ENCODE data around the gene PIGC. TPM values are rescaled to one million over a fixed set of nuclear protein-coding genes. Genes with fewer than 3 reads are reported as not detected.

The PIGC gene
- total and polyA plus RNA-seq, 2 experiments from 2014 or later = 27.8 to 32.7 TPM

- Histone ChIP-seq H3K79me2 (ENCODE audit: insufficient read depth) (no peaks in the 10 kb centered on the region), H3K9me2 (ENCODE audit: insufficient read depth) (no peaks in the 10 kb centered on the region), H3K4me2 (ENCODE audit: unreplicated experiment) (no peak overlapping the region), H3K36me3 (ENCODE audit: low read depth) (no peaks in the 10 kb centered on the region), H3K27ac (no peak overlapping the region), H3K9ac (no peak overlapping the region), H3K9me3 (ENCODE audit: low read depth) (no peaks in the 10 kb centered on the region), H3K27me3 (replicated peaks; ENCODE audit: insufficient read depth) (no peaks in the 10 kb centered on the region), H3K4me1 (ENCODE audit: insufficient read depth) (peaks cover 14% of the 10 kb centered on the region), H2AFZ (no peak overlapping the region), H4K20me1 (ENCODE audit: insufficient read depth) (no peaks in the 10 kb centered on the region), H3K4me3 (no peak overlapping the region), H3F3A (ENCODE audit: insufficient read depth) (0 out of 2 replicates have a peak, but pooled peaks cover 6% of the 10 kb centered on the region)
- DNase-seq = no peak
- TF ChIP-seq EZH2phosphoT487 (IDR thresholded peaks at IDR 0.05; ENCODE audit: insufficient read depth, low read depth) = no peak
- no peak for TF ChIP-seq EZH2 (IDR thresholded peaks at IDR 0.05; ENCODE audit: insufficient read depth, poor library complexity, severe bottlenecking)
- in situ Hi-C loops (cut with MboI) = loop anchor here (10.0 kb wide), 1 partner anchor 272 kb away; no protein-coding TSS in a partner anchor
- WGBS, 2 experiments (ENCODE audit: low coverage in 1 of 2, low lambda C conversion rate in 2 of 2, missing lambda C conversion rate in 2 of 2) = 57 to 64% methylated on average over 7 of the region's 7 CpGs
Measured at GRCh38 chr1:172452536-172453152, 8.8 kb upstream of the PIGC start.

- no peaks in the 10 kb centered on the region for H3K27me3 ChIP-seq (replicated peaks; ENCODE audit: insufficient read depth)
- peak; percentile 54 for DNase-seq
- H3K4me3 ChIP-seq = no peak overlapping the region
- no peak for TF ChIP-seq EZH2 (IDR thresholded peaks at IDR 0.05; ENCODE audit: insufficient read depth, poor library complexity, severe bottlenecking)
- no peak for TF ChIP-seq EZH2phosphoT487 (IDR thresholded peaks at IDR 0.05; ENCODE audit: insufficient read depth, low read depth)
- H3K9me3 ChIP-seq (ENCODE audit: low read depth) = no peaks in the 10 kb centered on the region
- no peaks in the 10 kb centered on the region for H4K20me1 ChIP-seq (ENCODE audit: insufficient read depth)
- no peak overlapping the region; the same call in none of the 2 replicates for H2AFZ ChIP-seq
- no peaks in the 10 kb centered on the region for H3K79me2 ChIP-seq (ENCODE audit: insufficient read depth)
- H3F3A ChIP-seq (ENCODE audit: insufficient read depth) = 0 out of 2 replicates have a peak, but pooled peaks cover 6% of the 10 kb centered on the region
- peak overlapping the region; percentile 20 for H3K4me2 ChIP-seq (ENCODE audit: unreplicated experiment)
- 60 to 63% methylated on average over 2 of the region's 2 CpGs for WGBS, 2 experiments (ENCODE audit: low coverage in 1 of 2, low lambda C conversion rate in 2 of 2, missing lambda C conversion rate in 2 of 2)
- no peaks in the 10 kb centered on the region for H3K9me2 ChIP-seq (ENCODE audit: insufficient read depth)
- H3K36me3 ChIP-seq (ENCODE audit: low read depth) = no peaks in the 10 kb centered on the region
- H3K4me1 ChIP-seq (ENCODE audit: insufficient read depth) = peaks cover 14% of the 10 kb centered on the region
- H3K9ac ChIP-seq = no peak overlapping the region
- in situ Hi-C loops (cut with MboI) = loop anchor here (10.0 kb wide), 1 partner anchor 274 kb away; no protein-coding TSS in a partner anchor
- H3K27ac ChIP-seq = no peak overlapping the region
Measured at GRCh38 chr1:172451002-172451443, 7.2 kb upstream of the PIGC start.

GRCh38 chr1:172450524-172450885 lies 6.6 kb upstream of the PIGC start:
- Histone ChIP-seq H3K9ac (no peak overlapping the region), H3K4me2 (ENCODE audit: unreplicated experiment) (no peak overlapping the region), H3K27ac (no peak overlapping the region), H3F3A (ENCODE audit: insufficient read depth) (0 out of 2 replicates have a peak, but pooled peaks cover 6% of the 10 kb centered on the region), H3K4me3 (no peak overlapping the region), H3K27me3 (replicated peaks; ENCODE audit: insufficient read depth) (no peaks in the 10 kb centered on the region), H2AFZ (peak overlapping the region; percentile 89), H4K20me1 (ENCODE audit: insufficient read depth) (no peaks in the 10 kb centered on the region), H3K36me3 (ENCODE audit: low read depth) (no peaks in the 10 kb centered on the region), H3K4me1 (ENCODE audit: insufficient read depth) (peaks cover 14% of the 10 kb centered on the region), H3K79me2 (ENCODE audit: insufficient read depth) (no peaks in the 10 kb centered on the region), H3K9me2 (ENCODE audit: insufficient read depth) (no peaks in the 10 kb centered on the region), H3K9me3 (ENCODE audit: low read depth) (no peaks in the 10 kb centered on the region)
- TF ChIP-seq EZH2phosphoT487 (IDR thresholded peaks at IDR 0.05; ENCODE audit: insufficient read depth, low read depth) (no peak), EZH2 (IDR thresholded peaks at IDR 0.05; ENCODE audit: insufficient read depth, poor library complexity, severe bottlenecking) (no peak)
- DNase-seq = no peak
- in situ Hi-C loops (cut with MboI) = loop anchor here (10.0 kb wide), 1 partner anchor 274 kb away; no protein-coding TSS in a partner anchor
- 39 to 56% methylated on average over 6 to 7 of the region's 7 CpGs for WGBS, 2 experiments (ENCODE audit: low coverage in 1 of 2, low lambda C conversion rate in 2 of 2, missing lambda C conversion rate in 2 of 2)

- DNase-seq = peak; percentile 83
- no peak overlapping the region for H3K4me3 ChIP-seq
- H3K27me3 ChIP-seq (replicated peaks; ENCODE audit: insufficient read depth) = no peaks in the 10 kb centered on the region
- H3K79me2 ChIP-seq (ENCODE audit: insufficient read depth) = no peaks in the 10 kb centered on the region
- no peaks in the 10 kb centered on the region for H4K20me1 ChIP-seq (ENCODE audit: insufficient read depth)
- 0 out of 2 replicates have a peak, but pooled peaks cover 6% of the 10 kb centered on the region for H3F3A ChIP-seq (ENCODE audit: insufficient read depth)
- peaks cover 14% of the 10 kb centered on the region for H3K4me1 ChIP-seq (ENCODE audit: insufficient read depth)
- H2AFZ ChIP-seq = peak overlapping the region; percentile 89
- in situ Hi-C loops (cut with MboI) = loop anchor here (10.0 kb wide), 1 partner anchor 275 kb away; no protein-coding TSS in a partner anchor
- no peaks in the 10 kb centered on the region for H3K9me2 ChIP-seq (ENCODE audit: insufficient read depth)
- H3K36me3 ChIP-seq (ENCODE audit: low read depth) = no peaks in the 10 kb centered on the region
- WGBS, 2 experiments (ENCODE audit: low coverage in 1 of 2, low lambda C conversion rate in 2 of 2, missing lambda C conversion rate in 2 of 2) = 48 to 53% methylated on average over 18 of the region's 18 CpGs
- H3K27ac ChIP-seq = no peak overlapping the region
- TF ChIP-seq EZH2 (IDR thresholded peaks at IDR 0.05; ENCODE audit: insufficient read depth, poor library complexity, severe bottlenecking) (no peak), EZH2phosphoT487 (IDR thresholded peaks at IDR 0.05; ENCODE audit: insufficient read depth, low read depth) (no peak)
- peak overlapping the region; percentile 32; the same call in 1 of the 2 replicates for H3K9ac ChIP-seq
- H3K9me3 ChIP-seq (ENCODE audit: low read depth) = no peaks in the 10 kb centered on the region
- peak overlapping the region; percentile 51 for H3K4me2 ChIP-seq (ENCODE audit: unreplicated experiment)
Measured at GRCh38 chr1:172449585-172450523, 6.0 kb upstream of the PIGC start.
